ENCODE data around the gene PRKAR2A. TPM values are rescaled to one million over a fixed set of nuclear protein-coding genes. Genes with fewer than 3 reads are reported as not detected.

PRKAR2A gene
- total RNA-seq, 4 donors from 2014 or later = 62.2 to 97.1 (median 80.2) TPM

- ATAC-seq = no peak
- Histone ChIP-seq H3K4me3 (no peak overlapping the region), H3K27me3 (no peaks in the 10 kb centered on the region), H3K4me1 (no peaks in the 10 kb centered on the region), H3K36me3 (peaks cover 0 to 48% of the 10 kb centered on the region in 2 donors), H3K27ac (no peak overlapping the region), H3K9me3 (no peaks in the 10 kb centered on the region)
- in situ Hi-C loops (cut with MboI; ENCODE audit: low sequenced_read_pairs in 4 of 4) = no loop called here
- intact Hi-C loops (cut with DNase I; ENCODE audit: low total_unique reads) = no loop called here
- TF ChIP-seq, protein P1, sequence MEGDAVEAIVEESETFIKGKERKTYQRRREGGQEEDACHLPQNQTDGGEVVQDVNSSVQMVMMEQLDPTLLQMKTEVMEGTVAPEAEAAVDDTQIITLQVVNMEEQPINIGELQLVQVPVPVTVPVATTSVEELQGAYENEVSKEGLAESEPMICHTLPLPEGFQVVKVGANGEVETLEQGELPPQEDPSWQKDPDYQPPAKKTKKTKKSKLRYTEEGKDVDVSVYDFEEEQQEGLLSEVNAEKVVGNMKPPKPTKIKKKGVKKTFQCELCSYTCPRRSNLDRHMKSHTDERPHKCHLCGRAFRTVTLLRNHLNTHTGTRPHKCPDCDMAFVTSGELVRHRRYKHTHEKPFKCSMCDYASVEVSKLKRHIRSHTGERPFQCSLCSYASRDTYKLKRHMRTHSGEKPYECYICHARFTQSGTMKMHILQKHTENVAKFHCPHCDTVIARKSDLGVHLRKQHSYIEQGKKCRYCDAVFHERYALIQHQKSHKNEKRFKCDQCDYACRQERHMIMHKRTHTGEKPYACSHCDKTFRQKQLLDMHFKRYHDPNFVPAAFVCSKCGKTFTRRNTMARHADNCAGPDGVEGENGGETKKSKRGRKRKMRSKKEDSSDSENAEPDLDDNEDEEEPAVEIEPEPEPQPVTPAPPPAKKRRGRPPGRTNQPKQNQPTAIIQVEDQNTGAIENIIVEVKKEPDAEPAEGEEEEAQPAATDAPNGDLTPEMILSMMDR (IDR thresholded peaks at IDR 0.05 in 4 of 5, conservative IDR thresholded peaks at IDR 0.05 in 1 of 5) = no peak
- no peak for TF ChIP-seq POLR2A (IDR thresholded peaks at IDR 0.05)
- no peak for DNase-seq
Measured at GRCh38 chr3:48759071-48759470, 88.6 kb downstream of the PRKAR2A start.

- intact Hi-C loops (cut with DNase I; ENCODE audit: low total_unique reads) = no loop called here
- no peak overlapping the region for H3K4me3 ChIP-seq
- DNase-seq (no peak), ATAC-seq (no peak)
- no peak for TF ChIP-seq POLR2A (IDR thresholded peaks at IDR 0.05)
- TF ChIP-seq, protein P1 (IDR thresholded peaks at IDR 0.05 in 4 of 5, conservative IDR thresholded peaks at IDR 0.05 in 1 of 5) = no peak
- H3K27me3 ChIP-seq = no peaks in the 10 kb centered on the region
- no peaks in the 10 kb centered on the region for H3K4me1 ChIP-seq
- H3K36me3 ChIP-seq = peaks cover 0 to 51% of the 10 kb centered on the region in 2 donors
- H3K9me3 ChIP-seq = no peaks in the 10 kb centered on the region
- no peak overlapping the region for H3K27ac ChIP-seq
- in situ Hi-C loops (cut with MboI; ENCODE audit: low sequenced_read_pairs in 4 of 4) = no loop called here
Measured at GRCh38 chr3:48756640-48757039, 91.0 kb downstream of the PRKAR2A start.

- Histone ChIP-seq H3K27ac (no peak overlapping the region), H3K36me3 (peaks cover 0 to 43% of the 10 kb centered on the region in 2 donors), H3K27me3 (no peaks in the 10 kb centered on the region), H3K9me3 (no peaks in the 10 kb centered on the region), H3K4me1 (peaks cover 31 to 33% of the 10 kb centered on the region in 2 donors), H3K4me3 (no peak overlapping the region)
- intact Hi-C loops (cut with DNase I; ENCODE audit: low total_unique reads) = no loop called here
- no peak for TF ChIP-seq POLR2A (IDR thresholded peaks at IDR 0.05)
- TF ChIP-seq, protein P1 (IDR thresholded peaks at IDR 0.05 in 4 of 5, conservative IDR thresholded peaks at IDR 0.05 in 1 of 5) = no peak
- DNase-seq (no peak), ATAC-seq (no peak)
- in situ Hi-C loops (cut with MboI; ENCODE audit: low sequenced_read_pairs in 4 of 4) = no loop called here
Measured at GRCh38 chr3:48750856-48751255, 96.8 kb downstream of the PRKAR2A start.

DNA sequence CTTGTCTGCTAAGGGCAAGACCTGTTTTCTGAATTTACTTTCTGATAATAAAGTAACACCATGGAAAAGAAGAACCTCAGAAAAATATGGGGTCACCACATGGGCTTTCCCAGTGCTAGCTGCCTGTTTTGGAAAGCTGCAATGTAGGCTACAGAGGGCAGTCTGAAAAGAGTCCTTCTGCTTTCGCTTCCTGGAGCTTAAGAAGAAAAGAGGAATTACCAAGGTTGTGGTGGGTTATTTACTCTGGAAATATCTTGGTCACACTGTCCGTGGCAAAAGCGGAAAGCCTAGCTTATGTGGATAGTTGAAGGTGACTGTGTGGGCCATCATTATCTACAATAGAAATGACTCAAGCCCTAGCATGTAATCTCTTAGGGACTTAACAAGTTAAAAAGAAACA, 98.9 kb downstream of the PRKAR2A start:
- ATAC-seq (no peak), DNase-seq (no peak)
- no peak for TF ChIP-seq POLR2A (IDR thresholded peaks at IDR 0.05)
- TF ChIP-seq, protein P1 (IDR thresholded peaks at IDR 0.05 in 4 of 5, conservative IDR thresholded peaks at IDR 0.05 in 1 of 5) = no peak
- Histone ChIP-seq H3K4me1 (peaks cover 34 to 38% of the 10 kb centered on the region in 2 donors), H3K27me3 (no peaks in the 10 kb centered on the region), H3K27ac (peak overlapping the region; percentile 65 to 87 (median 70)), H3K4me3 (no peak overlapping the region), H3K9me3 (no peaks in the 10 kb centered on the region), H3K36me3 (peaks cover 0 to 40% of the 10 kb centered on the region in 2 donors)
- intact Hi-C loops (cut with DNase I; ENCODE audit: low total_unique reads) (no loop called here), in situ Hi-C loops (cut with MboI; ENCODE audit: low sequenced_read_pairs in 4 of 4) (no loop called here)

- DNase-seq = peak; percentile 85 to 93
- no peaks in the 10 kb centered on the region for H3K27me3 ChIP-seq
- peak; percentile 95 to 98 for ATAC-seq
- TF ChIP-seq, protein P1 (IDR thresholded peaks at IDR 0.05 in 4 of 5, conservative IDR thresholded peaks at IDR 0.05 in 1 of 5) = no peak
- TF ChIP-seq POLR2A (IDR thresholded peaks at IDR 0.05) = no peak
- H3K36me3 ChIP-seq = peaks cover 0 to 40% of the 10 kb centered on the region in 2 donors
- in situ Hi-C loops (cut with MboI; ENCODE audit: low sequenced_read_pairs in 4 of 4) (no loop called here), intact Hi-C loops (cut with DNase I; ENCODE audit: low total_unique reads) (loop anchor here (2.0 kb wide), 1 partner anchor 99 kb away; the partner anchor contains the start of gene PRKAR2A)
- H3K9me3 ChIP-seq = no peaks in the 10 kb centered on the region
- peaks cover 34 to 43% of the 10 kb centered on the region in 2 donors for H3K4me1 ChIP-seq
- peak overlapping the region; percentile 65 to 87 (median 70) for H3K27ac ChIP-seq
- H3K4me3 ChIP-seq = no peak overlapping the region
Measured at GRCh38 chr3:48747706-48748105, 100.0 kb downstream of the PRKAR2A start.

Measured in gastrocnemius medialis (tissue), 4 donors.